Activated T-helper 17 cell treated with anti-CD3 and anti-CD28 coated beads, Interleukin-2, amount 50 U/mL, for 72 hours (primary cell): Measurements from ENCODE around the gene MMP14. TPM values are rescaled to one million over a fixed set of nuclear protein-coding genes. Genes with fewer than 3 reads are reported as not detected.
"Not testable (repeated sequence)": the region's sequence is repeated elsewhere in the genome, so short reads cannot be mapped to it uniquely, and the experiment has no call there.

ENCODE experiments used
- ATAC-seq: fragments of 150-1000 bp; cut with Tn5 transposase; replicated peaks from 2 replicates; pipeline ENCODE4 v1.10.0; 2021; ENCODE audit warnings: mild to moderate bottlenecking, moderate library complexity
- H3K27ac Mint-ChIP-seq: one replicate; pipeline ENCODE4 v1.8.0; 2022; ENCODE audit warnings: mixed read lengths
- H3K27me3 Mint-ChIP-seq: one replicate; pipeline ENCODE4 v1.8.0; 2022; ENCODE audit warnings: mixed read lengths
- H3K36me3 Mint-ChIP-seq: one replicate; pipeline ENCODE4 v1.8.0; 2022; ENCODE audit warnings: low read depth, mild to moderate bottlenecking, mixed read lengths
- H3K4me1 Mint-ChIP-seq: one replicate; pipeline ENCODE4 v1.8.0; 2022; ENCODE audit warnings: mixed read lengths
- H3K4me3 Mint-ChIP-seq: one replicate; pipeline ENCODE4 v1.8.0; 2022; ENCODE audit warnings: mild to moderate bottlenecking, mixed read lengths
- H3K9me3 Mint-ChIP-seq: one replicate; pipeline ENCODE4 v1.8.0; 2022; ENCODE audit warnings: mixed read lengths
- total RNA-seq, 2 donors: library from RNA; stranded (reverse); gene quantifications; one replicate each; pipeline ENCODE4 v1.2.3, GENCODE V29; 2022

MMP14 gene
- total RNA-seq, 2 donors from 2014 or later = 1.5 to 2.1 TPM

- H3K27me3 Mint-ChIP-seq = peaks cover 13% of the 10 kb centered on the region
- peaks cover 1% of the 10 kb centered on the region for H3K36me3 Mint-ChIP-seq
- ATAC-seq = peak; percentile 33
- H3K4me3 Mint-ChIP-seq = peak overlapping the region; percentile 33
- no peaks in the 10 kb centered on the region for H3K9me3 Mint-ChIP-seq
- peak overlapping the region; percentile 43 for H3K27ac Mint-ChIP-seq
- peaks cover 5% of the 10 kb centered on the region for H3K4me1 Mint-ChIP-seq
Observed at GRCh38 chr14:22824711-22825359, 11.6 kb upstream of the MMP14 start.

- Mint-ChIP-seq H3K4me3 (peak overlapping the region; percentile 86), H3K4me1 (peaks cover 18% of the 10 kb centered on the region), H3K36me3 (peaks cover 41% of the 10 kb centered on the region), H3K27ac (peak overlapping the region; percentile 95)
- ATAC-seq, H3K9me3 Mint-ChIP-seq, H3K27me3 Mint-ChIP-seq: not testable (repeated sequence)
Observed at GRCh38 chr14:22829076-22829660, 7.2 kb upstream of the MMP14 start.

- Mint-ChIP-seq H3K4me3 (peak within 1 kb of the TSS; percentile 86), H3K9me3 (no peaks in the 10 kb centered on the region), H3K36me3 (peaks cover 48% of the 10 kb centered on the region), H3K4me1 (peaks cover 18% of the 10 kb centered on the region), H3K27ac (peak within 1 kb of the TSS; percentile 95), H3K27me3 (peaks cover 4% of the 10 kb centered on the region)
- peak; percentile 96 for ATAC-seq
Observed at GRCh38 chr14:22829661-22830442, 6.5 kb upstream of the MMP14 start, which contains the start of gene MRPL52. MRPL52 (plus strand) TSS chr14:22829887; CDS start chr14:22829913, 26 bp downstream.

GRCh38 chr14:22830443-22831010 lies 5.9 kb upstream of the MMP14 start:
- Mint-ChIP-seq H3K27me3 (peaks cover 3% of the 10 kb centered on the region), H3K36me3 (peaks cover 55% of the 10 kb centered on the region), H3K9me3 (no peaks in the 10 kb centered on the region), H3K4me3 (peak overlapping the region; percentile 86), H3K27ac (peak overlapping the region; percentile 95), H3K4me1 (peaks cover 17% of the 10 kb centered on the region)
- no peak for ATAC-seq

GRCh38 chr14:22835505-22835904 lies 880 bp upstream of the MMP14 start:
- Mint-ChIP-seq H3K27me3 (peaks cover 12% of the 10 kb centered on the region), H3K4me3 (no peak overlapping the region), H3K9me3 (no peaks in the 10 kb centered on the region), H3K27ac (no peak overlapping the region), H3K36me3 (peaks cover 60% of the 10 kb centered on the region), H3K4me1 (peaks cover 14% of the 10 kb centered on the region)
- no peak for ATAC-seq

- ATAC-seq = no peak
Observed at GRCh38 chr14:22837114-22837749, 847 bp downstream of the MMP14 start.

DNA sequence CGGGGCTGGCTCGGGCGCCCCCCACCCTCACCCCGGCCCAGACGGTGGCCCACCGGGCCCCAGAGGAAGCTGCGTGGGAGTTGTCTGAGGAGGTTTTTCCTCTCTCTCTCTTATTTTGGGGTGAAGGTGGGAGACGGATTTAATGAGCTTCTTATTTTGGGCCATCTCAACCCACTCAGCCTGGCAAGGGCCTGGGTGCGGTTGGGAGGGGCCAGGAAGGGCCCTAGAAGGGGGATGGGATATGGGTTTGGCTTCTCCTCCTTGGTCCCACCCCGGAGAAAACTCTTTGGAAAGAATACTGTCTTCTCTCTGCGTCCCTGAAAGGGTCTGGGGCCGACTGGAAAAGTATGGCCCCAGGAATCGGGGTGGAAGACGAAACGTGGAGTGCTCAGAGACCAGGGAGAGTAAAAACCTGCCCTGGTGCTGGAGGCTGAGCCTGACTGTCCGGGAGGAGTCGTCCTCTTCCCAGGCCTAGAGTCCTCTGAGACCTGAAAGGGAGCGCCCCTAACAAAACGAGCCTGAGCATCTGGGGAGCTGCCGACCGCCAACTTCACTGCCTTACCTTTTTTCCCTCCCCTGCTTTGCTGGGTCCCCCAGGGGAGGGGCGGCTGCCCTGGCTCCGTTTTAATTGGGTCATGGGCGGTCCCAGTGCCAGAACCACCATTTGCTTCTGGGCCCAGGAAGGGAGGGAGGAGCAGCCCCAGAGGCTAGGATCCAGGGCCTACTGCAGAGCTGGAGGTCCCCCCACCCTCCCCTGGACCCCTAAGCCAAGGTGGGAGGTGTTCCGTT lies 1.6 kb downstream of the MMP14 start:
- peaks cover 12% of the 10 kb centered on the region for H3K27me3 Mint-ChIP-seq
- peak overlapping the region; percentile 26 for H3K4me3 Mint-ChIP-seq
- H3K9me3 Mint-ChIP-seq = no peaks in the 10 kb centered on the region
- peaks cover 4% of the 10 kb centered on the region for H3K4me1 Mint-ChIP-seq
- H3K36me3 Mint-ChIP-seq = peaks cover 40% of the 10 kb centered on the region
- no peak overlapping the region for H3K27ac Mint-ChIP-seq
- ATAC-seq = no peak

More at GRCh38 chr14:22837114-22837749, 847 bp downstream of the MMP14 start:
- Mint-ChIP-seq H3K27ac (no peak overlapping the region), H3K4me1 (peaks cover 5% of the 10 kb centered on the region), H3K9me3 (no peaks in the 10 kb centered on the region), H3K4me3 (peak overlapping the region; percentile 67), H3K36me3 (peaks cover 43% of the 10 kb centered on the region), H3K27me3 (peaks cover 12% of the 10 kb centered on the region)

DNA sequence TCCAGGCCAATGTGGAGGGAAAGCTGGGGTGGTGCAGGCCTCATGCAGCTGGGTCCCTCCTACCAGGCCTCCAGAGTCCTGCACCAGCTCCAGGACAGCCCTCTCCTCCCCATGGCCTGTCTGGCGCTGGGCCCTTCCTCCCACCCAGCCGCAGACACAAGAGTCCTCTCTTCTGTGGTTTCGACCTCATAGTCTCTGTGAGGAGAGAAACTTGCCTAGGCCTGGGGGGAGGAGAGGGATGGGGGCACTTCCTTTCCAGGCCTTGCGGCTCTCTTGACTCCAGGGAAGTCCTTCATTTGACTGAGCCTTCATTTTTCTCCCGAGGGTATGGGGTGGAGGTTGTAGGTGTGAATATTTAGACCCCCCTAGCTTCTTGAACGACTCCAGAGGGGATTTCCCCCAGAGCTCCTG lies 2.3 kb downstream of the MMP14 start:
- Mint-ChIP-seq H3K9me3 (no peaks in the 10 kb centered on the region), H3K4me1 (peaks cover 4% of the 10 kb centered on the region), H3K27ac (no peak overlapping the region), H3K36me3 (peaks cover 33% of the 10 kb centered on the region), H3K27me3 (peaks cover 15% of the 10 kb centered on the region), H3K4me3 (no peak overlapping the region)
- no peak for ATAC-seq

DNA sequence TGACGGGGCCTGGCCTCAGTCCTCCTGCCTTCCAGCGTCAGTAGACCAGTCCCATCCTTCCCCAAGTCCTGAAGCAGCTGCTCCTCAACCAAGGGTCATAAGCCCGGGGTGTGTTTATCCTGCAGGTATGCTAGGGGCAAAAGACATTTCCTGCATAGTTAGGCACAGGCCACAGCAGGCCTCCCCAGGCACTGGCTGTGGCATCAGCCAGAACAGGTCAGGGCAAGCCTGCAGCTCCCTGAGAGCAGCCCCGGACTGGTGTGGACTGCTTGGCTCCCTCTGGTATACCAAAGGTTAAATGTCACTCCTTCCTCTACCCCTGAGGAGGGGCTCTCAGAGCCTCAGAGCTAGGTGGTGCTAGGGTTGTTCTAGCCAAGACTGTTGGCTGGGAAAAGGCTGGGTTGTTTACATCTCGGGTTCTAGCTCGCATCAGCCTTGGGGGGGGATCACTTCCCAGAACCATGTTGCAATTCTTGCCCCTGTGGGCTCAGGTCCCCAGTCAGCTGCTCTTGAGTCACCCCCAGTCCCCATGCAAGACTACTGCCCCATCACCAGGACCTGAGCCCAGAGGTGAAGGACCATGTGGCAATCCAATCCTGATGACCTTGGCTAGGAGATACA lies 2.9 kb downstream of the MMP14 start:
- Mint-ChIP-seq H3K27ac (no peak overlapping the region), H3K4me3 (no peak overlapping the region), H3K4me1 (peaks cover 4% of the 10 kb centered on the region), H3K27me3 (peaks cover 15% of the 10 kb centered on the region), H3K9me3 (no peaks in the 10 kb centered on the region), H3K36me3 (peaks cover 26% of the 10 kb centered on the region)
- no peak for ATAC-seq

DNA sequence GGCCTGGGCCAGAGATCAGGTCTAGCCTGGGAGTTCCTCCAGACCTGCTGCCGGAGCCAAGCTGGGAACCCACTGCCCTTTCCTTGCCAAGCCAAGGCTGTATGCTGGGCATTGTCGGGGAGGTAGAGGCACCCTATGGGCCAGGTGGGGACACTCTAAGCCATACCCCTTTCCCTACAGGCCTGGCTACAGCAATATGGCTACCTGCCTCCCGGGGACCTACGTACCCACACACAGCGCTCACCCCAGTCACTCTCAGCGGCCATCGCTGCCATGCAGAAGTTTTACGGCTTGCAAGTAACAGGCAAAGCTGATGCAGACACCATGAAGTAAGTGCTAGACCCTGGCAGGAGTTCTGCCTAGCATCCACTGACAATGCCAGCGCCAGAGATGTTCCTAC lies 4.9 kb downstream of the MMP14 start:
- no peak for ATAC-seq
- no peak overlapping the region for H3K4me3 Mint-ChIP-seq
- H3K9me3 Mint-ChIP-seq = no peaks in the 10 kb centered on the region
- no peak overlapping the region for H3K27ac Mint-ChIP-seq
- H3K4me1 Mint-ChIP-seq = peaks cover 4% of the 10 kb centered on the region
- H3K36me3 Mint-ChIP-seq = peaks cover 6% of the 10 kb centered on the region
- peaks cover 23% of the 10 kb centered on the region for H3K27me3 Mint-ChIP-seq

GRCh38 chr14:22841769-22842168 lies 5.4 kb downstream of the MMP14 start:
- H3K27ac Mint-ChIP-seq = no peak overlapping the region

GRCh38 chr14:22842211-22843122 lies 6.1 kb downstream of the MMP14 start:
- Mint-ChIP-seq H3K9me3 (no peaks in the 10 kb centered on the region), H3K4me3 (no peak overlapping the region), H3K27ac (no peak overlapping the region), H3K4me1 (peaks cover 4% of the 10 kb centered on the region), H3K36me3 (no peaks in the 10 kb centered on the region), H3K27me3 (peaks cover 20% of the 10 kb centered on the region)
- ATAC-seq = no peak

More at GRCh38 chr14:22841769-22842168, 5.4 kb downstream of the MMP14 start:
- ATAC-seq = no peak
- Mint-ChIP-seq H3K36me3 (peaks cover 6% of the 10 kb centered on the region), H3K4me3 (no peak overlapping the region), H3K4me1 (peaks cover 4% of the 10 kb centered on the region), H3K9me3 (no peaks in the 10 kb centered on the region), H3K27me3 (peaks cover 25% of the 10 kb centered on the region)
